H54 (cell line): ENCODE results near the gene GGA2.
"Not testable (repeated sequence)": the region's sequence is repeated elsewhere in the genome, so short reads cannot be mapped to it uniquely, and the experiment has no call there.

Experiments used
- DNase-seq: peaks from one replicate; pipeline ENCODE4 v3.0.0; 2011; ENCODE audit warnings: low spot score, mixed read lengths; ENCODE audit not compliant: insufficient read length
- FAIRE-seq: peaks from 3 replicates; lab custom pipeline; 2011; peaks lifted over from hg19 to GRCh38; lab: Jason Lieb, UNC
- POLR2A ChIP-seq: IDR thresholded peaks from 2 replicates; pipeline ENCODE4 v1.6.1; 2011; ENCODE audit warnings: low read depth, mild to moderate bottlenecking, low read length

The GGA2 gene

DNA sequence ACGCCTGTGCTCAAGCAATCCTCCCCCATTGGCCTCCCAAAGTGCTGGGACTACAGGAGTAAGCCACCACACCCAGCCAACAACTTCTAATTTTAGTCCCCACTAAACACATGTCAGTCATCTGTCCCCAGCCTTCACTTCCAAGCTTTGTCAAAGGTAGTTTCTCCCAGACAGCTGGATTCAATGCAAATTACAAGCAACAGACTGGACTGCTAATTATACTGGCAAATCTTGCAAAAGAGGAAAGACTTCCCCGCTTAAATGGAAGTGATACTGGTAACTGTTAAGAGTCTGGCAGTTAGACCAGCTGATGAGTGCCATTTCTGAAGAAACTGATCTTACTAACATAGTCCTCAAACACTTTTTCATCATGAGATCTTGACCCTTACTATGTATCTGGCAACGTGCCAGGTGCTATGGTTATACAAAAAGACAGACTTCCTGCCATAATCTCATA, 8.2 kb upstream of the GGA2 start:
- TF ChIP-seq POLR2A = no peak
- DNase-seq (no peak), FAIRE-seq (no peak)

DNA sequence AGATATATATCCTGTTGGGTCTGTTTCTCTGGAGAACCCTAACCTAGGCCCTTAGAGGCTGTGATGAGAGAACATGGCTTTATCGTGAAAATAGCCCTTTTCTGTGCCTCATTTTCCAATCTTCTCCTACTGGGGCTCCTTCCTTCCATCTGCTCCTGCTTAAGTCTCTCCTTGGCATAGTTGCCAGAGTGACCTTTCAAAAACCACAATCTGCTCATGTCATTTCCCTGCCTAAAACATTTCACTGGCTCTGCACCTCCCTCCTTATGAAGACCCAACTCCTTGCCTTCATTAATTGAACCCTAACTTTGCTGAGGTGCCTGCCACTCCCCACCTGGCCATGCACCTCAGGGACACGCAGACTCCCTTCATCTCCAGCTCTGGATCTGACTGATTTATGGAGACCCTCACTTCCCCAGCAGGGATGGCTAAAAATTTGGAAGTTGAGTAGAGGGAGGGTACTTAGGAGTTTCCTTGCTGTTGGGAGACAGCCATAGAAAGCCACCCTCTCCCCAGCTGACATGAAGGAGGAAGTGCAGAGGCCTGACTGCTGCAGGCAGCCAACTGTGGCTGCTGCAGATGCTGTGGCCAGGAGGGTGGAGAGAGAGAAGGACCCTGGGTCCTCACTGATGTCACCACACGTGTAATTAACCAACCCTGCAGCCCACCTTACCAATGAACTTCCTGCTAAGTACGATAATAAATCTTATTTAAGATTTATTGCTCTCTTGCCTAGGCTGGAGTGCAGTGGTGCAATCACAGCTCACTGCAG, 6.3 kb upstream of the GGA2 start:
- TF ChIP-seq POLR2A = no peak
- DNase-seq = no peak
- FAIRE-seq = no peak

DNA sequence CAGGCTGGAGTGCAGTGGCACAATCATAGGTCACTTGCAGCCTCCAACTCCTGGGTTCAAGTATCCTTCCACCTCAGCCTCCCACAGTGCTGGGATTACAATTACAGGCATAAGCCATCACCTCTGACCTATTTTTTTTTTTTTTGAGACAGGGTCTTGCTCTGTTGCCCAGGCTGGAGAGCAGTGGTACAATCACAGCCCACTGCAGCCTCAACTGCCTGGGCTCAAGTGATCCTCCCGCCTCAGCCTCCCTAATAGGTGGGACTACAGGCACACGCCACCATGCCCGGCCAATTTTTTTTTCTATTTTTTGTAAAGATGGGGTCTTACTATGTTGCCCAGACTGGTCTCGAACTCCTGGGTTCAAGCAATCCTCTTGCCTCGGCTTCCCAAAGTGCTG, 5.6 kb upstream of the GGA2 start:
- FAIRE-seq (no peak), DNase-seq (no peak)
- no peak for TF ChIP-seq POLR2A

DNA sequence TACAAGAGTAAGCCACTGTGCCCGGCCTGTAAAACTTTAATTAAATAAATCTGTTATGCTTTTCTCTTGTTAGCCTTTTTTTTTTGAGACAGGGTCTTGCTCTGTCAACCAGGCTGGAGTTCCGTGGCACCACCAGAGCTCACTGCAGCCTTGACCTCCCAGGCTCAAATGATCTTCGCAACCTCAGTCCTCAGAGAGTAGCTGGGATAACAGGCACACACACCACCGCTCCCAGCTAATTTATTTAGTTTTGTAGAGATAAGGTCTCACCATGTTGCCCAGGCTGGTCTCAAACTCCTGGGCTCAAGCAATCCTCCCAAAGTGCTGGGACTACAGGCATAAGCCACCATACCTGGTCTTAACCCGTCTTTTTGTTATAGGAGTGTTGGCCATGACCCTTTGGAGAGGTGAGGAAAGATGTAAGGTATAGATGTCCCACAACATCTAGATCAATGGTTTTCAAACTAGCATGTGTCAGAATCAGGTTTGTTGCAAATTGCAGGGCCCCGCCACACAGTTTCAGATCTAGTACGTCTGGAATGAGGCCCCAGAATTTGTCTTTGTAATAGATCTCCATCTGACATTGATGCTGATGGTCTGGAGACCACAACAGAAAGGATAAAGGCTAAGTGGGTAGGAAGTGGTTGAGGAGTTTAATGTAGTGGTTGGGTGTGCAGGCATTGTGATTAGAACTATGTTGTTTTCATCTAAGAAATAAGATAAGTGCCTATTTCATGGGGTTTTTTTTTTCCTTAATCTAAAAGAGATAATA, 4.3 kb upstream of the GGA2 start:
- no peak for DNase-seq
- no peak for TF ChIP-seq POLR2A
- FAIRE-seq = no peak

DNA sequence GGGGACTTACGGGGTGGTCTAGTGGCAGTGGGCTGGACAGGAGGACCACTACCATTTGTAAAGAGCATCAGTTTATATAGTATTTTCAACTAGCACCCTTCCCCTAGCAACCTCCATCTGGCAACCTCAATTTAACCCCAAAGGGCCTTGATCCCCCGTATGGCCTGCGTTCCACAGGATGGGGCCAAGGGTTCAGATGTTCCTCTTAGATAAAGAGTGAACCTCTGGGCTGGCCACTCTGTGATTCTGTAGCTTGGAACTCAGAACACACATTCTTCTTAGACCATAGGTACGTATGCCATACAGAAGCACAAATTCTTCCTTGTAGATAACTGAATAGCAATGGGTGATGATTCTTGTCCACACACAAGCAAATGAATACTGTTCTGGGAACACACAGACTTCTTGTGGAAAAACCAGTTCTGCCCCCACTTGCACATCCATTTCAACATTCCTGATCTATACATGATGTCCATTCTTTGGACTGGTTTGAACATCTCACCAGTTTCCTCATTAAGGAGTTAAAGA, 1.9 kb upstream of the GGA2 start:
- DNase-seq = no peak
- no peak for FAIRE-seq
- TF ChIP-seq POLR2A = no peak

DNA sequence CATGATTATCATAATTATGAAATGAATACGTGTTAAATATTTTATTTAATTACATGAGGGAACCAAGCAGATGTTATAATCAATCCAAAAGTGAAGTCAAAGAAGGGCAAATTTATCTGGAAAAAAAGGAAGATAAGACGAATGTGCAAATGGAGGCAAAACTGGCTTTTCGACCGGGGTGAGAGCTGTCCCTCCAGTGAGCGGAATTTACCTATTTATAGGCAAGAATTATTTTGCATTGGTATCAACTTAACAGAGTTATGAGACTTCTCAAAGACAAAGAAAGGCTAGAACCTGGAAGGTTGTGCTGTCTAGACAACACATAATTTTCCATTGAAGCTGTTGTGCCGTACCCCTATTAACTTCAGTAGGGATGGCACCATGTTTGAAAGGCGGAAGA, 1.4 kb upstream of the GGA2 start:
- FAIRE-seq = no peak
- no peak for DNase-seq
- no peak for TF ChIP-seq POLR2A

DNA sequence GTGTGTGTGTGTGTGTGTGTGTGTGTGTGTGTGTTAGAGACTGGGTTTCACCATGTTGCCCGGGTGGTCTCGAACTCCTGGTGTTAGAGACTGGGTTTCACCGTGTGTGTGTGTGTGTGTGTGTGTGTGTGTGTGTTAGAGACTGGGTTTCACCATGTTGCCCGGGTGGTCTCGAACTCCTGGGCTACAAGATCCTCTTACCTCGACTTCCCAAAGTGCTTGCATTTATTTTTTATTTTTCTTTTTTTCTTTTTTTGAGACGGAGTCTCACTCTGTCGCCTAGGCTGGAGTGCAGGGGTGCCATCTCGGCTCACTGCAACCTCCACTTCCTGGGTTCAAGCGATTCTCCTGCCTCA, 599 bp upstream of the GGA2 start:
- not testable (repeated sequence) for DNase-seq, FAIRE-seq

DNA sequence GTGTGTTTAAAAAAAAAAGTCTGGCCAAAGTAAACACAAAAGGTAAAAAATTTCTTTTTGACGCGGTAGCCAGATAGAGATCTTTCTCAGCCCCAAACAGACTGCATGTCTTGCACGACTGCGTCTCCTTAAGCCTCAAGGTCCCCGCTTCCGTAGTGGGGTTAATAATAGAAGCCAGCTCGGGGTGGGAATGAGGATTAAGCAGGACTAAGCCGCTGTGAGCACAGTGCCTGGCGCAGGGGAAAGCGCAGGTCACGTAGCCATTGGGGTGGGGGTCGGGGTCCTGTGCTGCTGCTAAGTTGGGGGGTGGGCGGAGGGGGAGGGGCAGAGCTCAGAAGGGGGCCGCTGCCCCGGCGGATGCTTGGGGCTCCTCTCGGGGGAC, 521 bp downstream of the GGA2 start:
- DNase-seq (no peak), FAIRE-seq (no peak)
- no peak for TF ChIP-seq POLR2A

DNA sequence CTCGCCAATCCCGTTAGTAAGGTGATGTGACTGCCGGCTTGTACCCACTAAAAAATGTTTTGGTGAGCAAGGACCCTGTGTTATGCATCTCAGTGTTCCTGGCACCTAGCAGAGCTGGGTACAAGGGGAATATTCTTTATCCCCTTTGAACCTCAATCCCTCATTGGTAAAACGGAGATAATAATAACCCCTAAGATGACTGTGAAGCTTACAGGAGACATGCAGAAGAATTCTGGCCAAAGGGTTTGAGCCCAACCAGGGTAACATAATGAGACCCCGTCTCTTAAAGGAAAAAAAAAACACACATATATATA, 896 bp downstream of the GGA2 start:
- TF ChIP-seq POLR2A = no peak
- no peak for DNase-seq
- no peak for FAIRE-seq

GRCh38 chr16:23508589-23509440, 1.5 kb downstream of the GGA2 start:
- TF ChIP-seq POLR2A = no peak
- FAIRE-seq = no peak
- no peak for DNase-seq

GRCh38 chr16:23506606-23506994, 3.7 kb downstream of the GGA2 start:
- DNase-seq (no peak), FAIRE-seq (no peak)
- no peak for TF ChIP-seq POLR2A

- no peak for FAIRE-seq
- no peak for DNase-seq
- TF ChIP-seq POLR2A = no peak
These were observed 4.4 kb downstream of the GGA2 start for GRCh38 chr16:23505671-23506605.

DNA sequence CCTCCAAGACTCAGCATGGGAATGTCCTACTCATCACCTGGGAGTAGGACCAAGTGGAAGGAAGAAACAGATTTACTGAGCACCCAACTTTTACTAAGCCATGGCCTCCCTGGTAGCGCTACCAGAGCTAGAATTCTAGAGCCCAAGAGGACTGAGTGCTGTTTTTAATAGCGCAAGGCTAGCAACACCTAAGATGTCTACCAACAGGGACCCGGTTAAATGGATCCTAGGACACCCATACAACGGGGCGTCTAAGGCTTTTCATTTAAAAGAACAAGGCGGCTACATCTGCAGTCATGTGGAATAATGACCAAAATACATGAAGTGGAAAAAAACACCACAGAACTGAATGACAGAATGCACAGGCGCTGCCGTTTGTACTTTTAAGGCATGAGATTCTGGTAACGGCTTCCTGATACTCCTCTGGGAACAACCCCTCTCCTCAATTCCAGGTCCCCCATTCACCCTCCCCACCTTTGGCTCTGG, 5.1 kb downstream of the GGA2 start:
- DNase-seq (no peak), FAIRE-seq (no peak)
- no peak for TF ChIP-seq POLR2A
